Activated CD4-positive, alpha-beta memory T cell treated with anti-CD3 and anti-CD28 coated beads for 36 hours (primary cell): Measurements from ENCODE around the gene NEURL4. TPM values are rescaled to one million over a fixed set of nuclear protein-coding genes. Genes with fewer than 3 reads are reported as not detected.
"Not testable (repeated sequence)": the region's sequence is repeated elsewhere in the genome, so short reads cannot be mapped to it uniquely, and the experiment has no call there.

Experiments used
- CTCF ChIA-PET: fragments of 350-600 bp; sonication (Branson Sonifier 250); formaldehyde crosslinking; loops from one replicate; lab custom pipeline; 2021; ENCODE audit warnings: antibody characterized with exemption, inconsistent platforms; lab: Charles Lee
- POLR2A ChIA-PET: fragments of 350-600 bp; sonication (Branson Sonifier 250); formaldehyde crosslinking; loops from one replicate; lab custom pipeline; 2021; ENCODE audit warnings: antibody characterized with exemption; lab: Charles Lee
- DNase-seq: peaks from one replicate; pipeline ENCODE4 v3.0.0-alpha.2; 2020
- H3K27ac Mint-ChIP-seq: one replicate; pipeline ENCODE4 v1.8.0; 2021; ENCODE audit warnings: mixed read lengths
- H3K27me3 Mint-ChIP-seq: one replicate; pipeline ENCODE4 v1.8.0; 2021; ENCODE audit warnings: mixed read lengths
- H3K36me3 Mint-ChIP-seq: one replicate; pipeline ENCODE4 v1.8.0; 2021; ENCODE audit warnings: mixed read lengths
- H3K4me1 Mint-ChIP-seq: one replicate; pipeline ENCODE4 v1.8.0; 2021; ENCODE audit warnings: low read depth, mixed read lengths
- H3K4me3 Mint-ChIP-seq: one replicate; pipeline ENCODE4 v1.8.0; 2021; ENCODE audit warnings: mild to moderate bottlenecking, mixed read lengths
- H3K9me3 Mint-ChIP-seq: one replicate; pipeline ENCODE4 v1.8.0; 2021; ENCODE audit warnings: mixed read lengths
- intact Hi-C: fragments of 100-400 bp; cut with micrococcal nuclease; formaldehyde crosslinking; loops from one replicate; pipeline ENCODE4 v1.15.1; 2023
- total RNA-seq, 2 experiments: library from RNA; stranded (reverse); gene quantifications; one replicate each; pipeline ENCODE4 v1.2.3, GENCODE V29; 2021

The NEURL4 gene
- total RNA-seq, 2 experiments from 2014 or later = 26.9 to 29.3 TPM

- intact Hi-C loops = loop anchor here (1.0 kb wide), 1 partner anchor 23 kb away; no protein-coding TSS in a partner anchor
- Mint-ChIP-seq H3K9me3 (no peaks in the 10 kb centered on the region), H3K4me3 (no peak overlapping the region), H3K27me3 (no peaks in the 10 kb centered on the region), H3K4me1 (peaks cover 19% of the 10 kb centered on the region), H3K36me3 (peaks cover 33% of the 10 kb centered on the region), H3K27ac (peak overlapping the region; percentile 44)
- no peak for DNase-seq
- CTCF ChIA-PET = interaction anchor here (0.7 to 3.4 kb wide), 7 partner anchors 9 to 237 kb away, joined by 3 to 30 read pairs (median 3); partner anchors contain the start of genes ACAP1 and MPDU1
- POLR2A ChIA-PET = interaction anchor here (1.2 to 5.0 kb wide), 2 partner anchors 11 kb away, joined by 4 to 34 read pairs; partner anchors contain the start of gene ACAP1
These were observed 17.9 kb upstream of the NEURL4 start for GRCh38 chr17:7346761-7347614.

- Mint-ChIP-seq H3K9me3 (no peaks in the 10 kb centered on the region), H3K36me3 (peaks cover 36% of the 10 kb centered on the region), H3K27ac (no peak overlapping the region), H3K4me3 (no peak overlapping the region), H3K27me3 (no peaks in the 10 kb centered on the region), H3K4me1 (peaks cover 12% of the 10 kb centered on the region)
- ChIA-PET CTCF (interaction anchor here (2.4 to 2.5 kb wide), 2 partner anchors 13 to 19 kb away, joined by 10 to 15 read pairs; no protein-coding TSS in a partner anchor), POLR2A (interaction anchor here (1.4 kb wide), 1 partner anchor 14 kb away, joined by 4 read pairs; no protein-coding TSS in a partner anchor)
- intact Hi-C loops = no loop called here
- DNase-seq = no peak
These were observed 14.1 kb upstream of the NEURL4 start for GRCh38 chr17:7343250-7343649.

GRCh38 chr17:7341842-7342241 is 12.7 kb upstream of the NEURL4 start:
- POLR2A ChIA-PET = no interaction called here
- H3K9me3 Mint-ChIP-seq = no peaks in the 10 kb centered on the region
- H3K27me3 Mint-ChIP-seq = no peaks in the 10 kb centered on the region
- no peak overlapping the region for H3K27ac Mint-ChIP-seq
- no peak overlapping the region for H3K4me3 Mint-ChIP-seq
- H3K4me1 Mint-ChIP-seq = peaks cover 20% of the 10 kb centered on the region
- no peak for DNase-seq
- intact Hi-C loops = no loop called here
- peaks cover 43% of the 10 kb centered on the region for H3K36me3 Mint-ChIP-seq
- CTCF ChIA-PET = interaction anchor here (0.6 to 1.7 kb wide), 2 partner anchors 14 to 26 kb away, joined by 3 to 6 read pairs; no protein-coding TSS in a partner anchor

- Mint-ChIP-seq H3K4me1 (peaks cover 31% of the 10 kb centered on the region), H3K36me3 (peaks cover 40% of the 10 kb centered on the region)
- POLR2A ChIA-PET = no interaction called here
These were observed 11.0 kb upstream of the NEURL4 start for GRCh38 chr17:7340179-7340578.

GRCh38 chr17:7337600-7337999 is 8.5 kb upstream of the NEURL4 start:
- ChIA-PET CTCF (interaction anchor here (0.6 to 4.3 kb wide), 8 partner anchors 8 to 106 kb away, joined by 3 to 30 read pairs (median 9); partner anchors contain the start of gene TMEM95), POLR2A (interaction anchor here (0.7 to 3.4 kb wide), 8 partner anchors 8 to 238 kb away, joined by 3 to 34 read pairs (median 4); partner anchors contain the start of gene NEURL4)
- Mint-ChIP-seq H3K4me1 (peaks cover 43% of the 10 kb centered on the region), H3K4me3 (peak overlapping the region; percentile 91), H3K36me3 (peaks cover 34% of the 10 kb centered on the region), H3K27ac (peak overlapping the region; percentile 98)
- intact Hi-C loops, DNase-seq, H3K27me3 Mint-ChIP-seq, H3K9me3 Mint-ChIP-seq: not testable (repeated sequence)

More at GRCh38 chr17:7340179-7340578, 11.0 kb upstream of the NEURL4 start:
- Mint-ChIP-seq H3K9me3 (no peaks in the 10 kb centered on the region), H3K27ac (no peak overlapping the region), H3K4me3 (no peak overlapping the region), H3K27me3 (no peaks in the 10 kb centered on the region)
- no peak for DNase-seq
- CTCF ChIA-PET = no interaction called here
- intact Hi-C loops = no loop called here

- POLR2A ChIA-PET = interaction anchor here (0.6 to 3.4 kb wide), 16 partner anchors 8 to 301 kb away, joined by 3 to 34 read pairs (median 4); partner anchors contain the start of genes CD68, MPDU1, SLC16A13 and TMEM95
- Mint-ChIP-seq H3K27ac (peak within 1 kb of the TSS; percentile 98), H3K27me3 (no peaks in the 10 kb centered on the region), H3K4me3 (peak within 1 kb of the TSS; percentile 91), H3K36me3 (peaks cover 27% of the 10 kb centered on the region), H3K4me1 (peaks cover 51% of the 10 kb centered on the region), H3K9me3 (no peaks in the 10 kb centered on the region)
- CTCF ChIA-PET = interaction anchor here (0.6 to 4.3 kb wide), 10 partner anchors 9 to 224 kb away, joined by 3 to 30 read pairs (median 9); partner anchors contain the start of gene TMEM95
- intact Hi-C loops = loop anchor here (1.0 kb wide), 1 partner anchor 13 kb away; no protein-coding TSS in a partner anchor
- DNase-seq = peak; percentile 93
These were observed 7.4 kb upstream of the NEURL4 start, which contains the start of gene ACAP1 for GRCh38 chr17:7336240-7337175. Gene ACAP1, plus strand, starts transcription at chr17:7336529. Its CDS starts 206 bp downstream, at chr17:7336735.

GRCh38 chr17:7335765-7336164 is 6.6 kb upstream of the NEURL4 start:
- H3K4me1 Mint-ChIP-seq = peaks cover 53% of the 10 kb centered on the region
- POLR2A ChIA-PET = interaction anchor here (1.0 to 3.4 kb wide), 9 partner anchors 10 to 351 kb away, joined by 3 to 34 read pairs (median 5); partner anchors contain the start of genes MPDU1, SLC16A13, TMEM95 and TP53
- DNase-seq, H3K27me3 Mint-ChIP-seq, H3K9me3 Mint-ChIP-seq: not testable (repeated sequence)
- H3K36me3 Mint-ChIP-seq = peaks cover 24% of the 10 kb centered on the region
- CTCF ChIA-PET = interaction anchor here (1.0 to 4.3 kb wide), 9 partner anchors 10 to 225 kb away, joined by 3 to 30 read pairs (median 10); partner anchors contain the start of gene TMEM95
- H3K27ac Mint-ChIP-seq = peak overlapping the region; percentile 98
- peak overlapping the region; percentile 91 for H3K4me3 Mint-ChIP-seq
- intact Hi-C loops = loop anchor here (1.0 kb wide), 1 partner anchor 14 kb away; no protein-coding TSS in a partner anchor

- no peaks in the 10 kb centered on the region for H3K9me3 Mint-ChIP-seq
- peak overlapping the region; percentile 98 for H3K27ac Mint-ChIP-seq
- POLR2A ChIA-PET = interaction anchor here (1.0 to 3.4 kb wide), 4 partner anchors 14 to 352 kb away, joined by 3 to 34 read pairs (median 13); partner anchors contain the start of genes TMEM95 and TP53
- H3K4me3 Mint-ChIP-seq = peak overlapping the region; percentile 23
- no peak for DNase-seq
- no peaks in the 10 kb centered on the region for H3K27me3 Mint-ChIP-seq
- CTCF ChIA-PET = interaction anchor here (1.0 to 4.3 kb wide), 7 partner anchors 9 to 226 kb away, joined by 3 to 30 read pairs (median 6); no protein-coding TSS in a partner anchor
- H3K36me3 Mint-ChIP-seq = peaks cover 20% of the 10 kb centered on the region
- intact Hi-C loops = loop anchor here (5.0 kb wide), 1 partner anchor 102 kb away; the partner anchor contains the start of genes FGF11 and TMEM102
- H3K4me1 Mint-ChIP-seq = peaks cover 55% of the 10 kb centered on the region
These were observed 5.9 kb upstream of the NEURL4 start for GRCh38 chr17:7334938-7335538.

GRCh38 chr17:7332600-7333069 is 3.5 kb upstream of the NEURL4 start:
- peak overlapping the region; percentile 83 for H3K27ac Mint-ChIP-seq
- CTCF ChIA-PET, H3K27me3 Mint-ChIP-seq, H3K9me3 Mint-ChIP-seq, POLR2A ChIA-PET: not testable (repeated sequence)
- H3K4me3 Mint-ChIP-seq = peak overlapping the region; percentile 71
- H3K4me1 Mint-ChIP-seq = peaks cover 57% of the 10 kb centered on the region
- intact Hi-C loops = loop anchor here (5.0 kb wide), 1 partner anchor 105 kb away; the partner anchor contains the start of genes FGF11 and TMEM102
- peaks cover 10% of the 10 kb centered on the region for H3K36me3 Mint-ChIP-seq
- peak; percentile 70 for DNase-seq

- Mint-ChIP-seq H3K9me3 (no peaks in the 10 kb centered on the region), H3K27me3 (no peaks in the 10 kb centered on the region), H3K4me1 (peaks cover 59% of the 10 kb centered on the region), H3K27ac (peak overlapping the region; percentile 83), H3K36me3 (peaks cover 5% of the 10 kb centered on the region), H3K4me3 (peak overlapping the region; percentile 71)
- DNase-seq = no peak
- ChIA-PET POLR2A (no interaction called here), CTCF (no interaction called here)
- intact Hi-C loops = loop anchor here (5.0 kb wide), 1 partner anchor 105 kb away; the partner anchor contains the start of genes FGF11 and TMEM102
These were observed 3.0 kb upstream of the NEURL4 start for GRCh38 chr17:7332111-7332510.
